Measurements from ENCODE around the gene LYPD6. TPM values are rescaled to one million over a fixed set of nuclear protein-coding genes. Genes with fewer than 3 reads are reported as not detected.

The LYPD6 gene
- polyA plus RNA-seq, 12 donors: 1.1 to 9.5 (median 2.6) TPM; not detected in 2

GRCh38 chr2:149399934-149400615, 69.7 kb downstream of the LYPD6 start:
- no peak for DNase-seq

- no peak for DNase-seq
These were observed 70.6 kb downstream of the LYPD6 start for GRCh38 chr2:149400997-149401396.

GRCh38 chr2:149409506-149409905, 79.1 kb downstream of the LYPD6 start:
- DNase-seq: no peak

- no peak for DNase-seq
These were observed 80.5 kb downstream of the LYPD6 start for GRCh38 chr2:149410701-149411484.

GRCh38 chr2:149413487-149413886, 83.1 kb downstream of the LYPD6 start:
- no peak for DNase-seq

GRCh38 chr2:149415086-149415485, 84.7 kb downstream of the LYPD6 start:
- DNase-seq: no peak

GRCh38 chr2:149418065-149418464, 87.7 kb downstream of the LYPD6 start:
- DNase-seq: no peak

GRCh38 chr2:149420053-149420963, 89.9 kb downstream of the LYPD6 start:
- no peak for DNase-seq

- no peak for DNase-seq
These were observed 91.4 kb downstream of the LYPD6 start for GRCh38 chr2:149421791-149422190.

- DNase-seq: no peak
These were observed 92.1 kb downstream of the LYPD6 start for GRCh38 chr2:149422337-149422990.

GRCh38 chr2:149422991-149423338, 92.6 kb downstream of the LYPD6 start:
- DNase-seq: no peak

- DNase-seq: no peak
These were observed 93.2 kb downstream of the LYPD6 start for GRCh38 chr2:149423630-149424029.

GRCh38 chr2:149427387-149427786, 97.0 kb downstream of the LYPD6 start:
- no peak for DNase-seq

- no peak for DNase-seq
These were observed 98.4 kb downstream of the LYPD6 start for GRCh38 chr2:149428783-149429182.

GRCh38 chr2:149430743-149431736, 100.7 kb downstream of the LYPD6 start:
- no peak for DNase-seq

- DNase-seq: no peak
These were observed 108.1 kb downstream of the LYPD6 start for GRCh38 chr2:149438330-149438960.

- DNase-seq: no peak
These were observed 110.9 kb downstream of the LYPD6 start for GRCh38 chr2:149441255-149441654.

- DNase-seq: no peak
These were observed 112.0 kb downstream of the LYPD6 start for GRCh38 chr2:149442346-149442745.

GRCh38 chr2:149443150-149443549, 112.8 kb downstream of the LYPD6 start:
- no peak for DNase-seq

GRCh38 chr2:149446748-149447147, 116.4 kb downstream of the LYPD6 start:
- DNase-seq: no peak

All from muscle of arm (tissue), 12 donors.